ENCODE results near the gene RGS7.

GRCh38 chr1:240980342-240980741, 376.7 kb downstream of the RGS7 start:
- no peak for TF ChIP-seq POLR2A (IDR thresholded peaks at IDR 0.05; ENCODE audit: extremely low read depth, insufficient read length)
- no peak for TF ChIP-seq CTCF (IDR thresholded peaks at IDR 0.05; ENCODE audit: low read depth, low read length)
- no peak for TF ChIP-seq MYC (IDR thresholded peaks at IDR 0.05; ENCODE audit: low read depth, low read length)
